ENCODE results near the gene ZMYM4. TPM values are rescaled to one million over a fixed set of nuclear protein-coding genes. Genes with fewer than 3 reads are reported as not detected.

Gene ZMYM4
- total RNA-seq, 1 donor from 2014 or later, result 19.8 TPM

DNA sequence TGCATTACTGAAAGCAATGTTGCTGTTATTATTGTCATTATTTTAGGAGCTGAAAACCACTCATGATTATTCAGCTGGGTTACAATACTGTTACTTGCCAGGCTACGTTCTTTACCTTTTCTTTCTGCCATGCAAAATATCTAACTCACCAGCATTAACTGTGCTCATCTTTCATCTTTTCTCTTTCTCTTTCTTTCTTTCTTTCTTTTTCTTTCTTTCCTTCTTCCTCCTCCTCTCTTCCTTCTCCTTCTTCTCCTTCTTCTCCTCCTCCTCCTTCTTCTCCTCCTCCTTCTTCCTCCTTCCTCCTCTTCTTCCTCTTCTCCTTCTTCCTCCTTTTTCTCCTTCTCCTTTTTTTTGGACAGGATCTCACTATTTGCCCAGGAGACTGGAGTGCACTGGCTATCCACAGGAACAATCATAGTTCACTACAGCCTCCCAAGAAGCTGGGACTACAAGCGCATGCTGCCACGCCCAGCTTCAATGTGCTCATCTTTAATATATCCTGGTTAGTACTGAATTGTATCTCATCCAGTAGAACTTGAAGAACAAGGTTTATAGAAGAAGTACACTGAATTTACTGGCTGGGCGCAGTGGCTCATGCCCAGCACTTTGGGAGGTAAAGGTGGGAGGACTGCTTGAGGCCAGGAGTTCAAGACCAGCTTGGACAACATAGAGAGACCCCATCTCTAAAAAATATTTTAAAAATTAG lies 6.9 kb upstream of the ZMYM4 start:
- no peak overlapping the region for H3K4me3 ChIP-seq (ENCODE audit: low read depth, low read length)
- no peak for DNase-seq (ENCODE audit: low read depth)
- no peak for TF ChIP-seq CTCF (conservative IDR thresholded peaks at IDR 0.05; ENCODE audit: low read depth, low read length)

DNA sequence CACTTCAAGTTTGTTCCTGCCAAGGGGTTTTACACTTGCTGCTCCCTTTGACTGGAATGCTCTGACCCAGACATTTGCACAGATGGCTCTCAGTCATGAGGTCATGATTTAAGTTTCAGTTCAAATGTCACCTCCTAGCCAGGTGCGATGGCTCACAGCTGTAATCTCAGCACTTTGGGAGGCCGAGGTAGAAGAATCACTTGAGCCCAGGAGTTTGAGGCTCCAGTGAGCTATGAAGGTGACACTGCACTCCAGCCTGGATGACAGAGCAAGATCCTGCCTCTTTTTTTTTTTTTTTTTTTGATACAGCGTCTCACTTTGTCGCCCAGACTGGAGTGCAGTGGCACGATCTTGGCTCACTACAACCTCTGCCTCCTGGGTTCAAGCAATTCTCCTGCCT lies 4.5 kb upstream of the ZMYM4 start:
- H3K4me3 ChIP-seq (ENCODE audit: low read depth, low read length), result no peak overlapping the region
- TF ChIP-seq CTCF (conservative IDR thresholded peaks at IDR 0.05; ENCODE audit: low read depth, low read length), result no peak
- DNase-seq (ENCODE audit: low read depth), result no peak

- no peak for TF ChIP-seq CTCF (conservative IDR thresholded peaks at IDR 0.05; ENCODE audit: low read depth, low read length)
- DNase-seq (ENCODE audit: low read depth), result no peak
- H3K4me3 ChIP-seq (ENCODE audit: low read depth, low read length), result no peak overlapping the region
Observed at GRCh38 chr1:35264871-35265270, 3.6 kb upstream of the ZMYM4 start.

GRCh38 chr1:35266306-35266705 lies 2.2 kb upstream of the ZMYM4 start:
- TF ChIP-seq CTCF (conservative IDR thresholded peaks at IDR 0.05; ENCODE audit: low read depth, low read length), result no peak
- no peak overlapping the region for H3K4me3 ChIP-seq (ENCODE audit: low read depth, low read length)
- DNase-seq (ENCODE audit: low read depth), result no peak

DNA sequence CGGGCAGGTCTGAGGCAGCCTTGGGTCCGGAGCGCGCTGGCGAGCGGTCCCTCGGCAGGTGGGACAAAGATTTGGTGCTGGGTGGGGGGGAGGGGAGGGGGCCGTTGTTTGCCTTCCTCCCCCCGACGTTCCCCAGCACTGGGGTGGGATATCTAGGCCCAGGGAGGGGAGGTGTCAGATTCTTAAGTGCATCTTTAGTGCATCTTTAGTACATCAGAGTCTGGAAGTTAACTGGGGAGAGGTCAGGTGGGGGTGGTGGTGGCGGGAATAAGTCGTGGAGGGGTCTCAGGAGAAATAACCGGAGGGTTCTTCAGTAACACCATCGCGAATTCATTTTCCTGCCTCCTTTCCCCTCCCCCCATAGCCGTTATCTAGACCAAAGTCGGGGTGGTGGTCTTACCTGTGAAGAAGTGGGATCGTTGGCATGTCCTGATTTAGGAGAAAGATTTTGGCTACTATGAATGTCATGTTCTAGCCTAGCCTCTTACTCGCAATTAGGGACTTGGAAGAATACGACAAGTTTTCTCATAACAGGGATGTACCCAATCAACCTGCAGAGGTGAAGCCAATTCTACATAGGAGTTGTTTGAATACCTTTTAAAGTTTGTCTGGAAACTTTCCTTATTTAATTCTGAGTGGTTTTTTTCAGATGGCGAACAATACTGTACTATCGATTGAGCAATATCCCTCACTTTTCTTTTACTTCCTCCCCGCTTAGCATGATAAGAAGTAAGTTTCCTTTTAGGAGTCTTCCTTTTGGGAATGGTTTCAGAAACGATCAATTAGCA lies 886 bp downstream of the ZMYM4 start:
- no peak for TF ChIP-seq CTCF (conservative IDR thresholded peaks at IDR 0.05; ENCODE audit: low read depth, low read length)
- H3K4me3 ChIP-seq (ENCODE audit: low read depth, low read length), result peak overlapping the region; percentile 76
- no peak for DNase-seq (ENCODE audit: low read depth)

- peak overlapping the region; percentile 76 for H3K4me3 ChIP-seq (ENCODE audit: low read depth, low read length)
- DNase-seq (ENCODE audit: low read depth), result no peak
- no peak for TF ChIP-seq CTCF (conservative IDR thresholded peaks at IDR 0.05; ENCODE audit: low read depth, low read length)
Observed at GRCh38 chr1:35269989-35270289, 1.4 kb downstream of the ZMYM4 start.

GRCh38 chr1:35270836-35271235 lies 2.3 kb downstream of the ZMYM4 start:
- TF ChIP-seq CTCF (conservative IDR thresholded peaks at IDR 0.05; ENCODE audit: low read depth, low read length), result no peak
- no peak overlapping the region for H3K4me3 ChIP-seq (ENCODE audit: low read depth, low read length)
- no peak for DNase-seq (ENCODE audit: low read depth)

Measured in epithelial cell of proximal tubule (primary cell).